Hematopoietic multipotent progenitor cell (in vitro differentiated cells): Measurements from ENCODE around the gene NT5M. TPM values are rescaled to one million over a fixed set of nuclear protein-coding genes. Genes with fewer than 3 reads are reported as not detected.

Source experiments
- DNase-seq, 3 donors: peaks; one replicate each; pipeline ENCODE4 v3.0.0-alpha.2; 2011 to 2015; ENCODE audit warnings: low read depth in 2 of 3, low spot score in 2 of 3
- total RNA-seq: library from RNA; depleted of rRNA; stranded (reverse); fragments of >200 nt; gene quantifications from one replicate; pipeline ENCODE4 v1.2.3, GENCODE V29; 2012

NT5M gene
- total RNA-seq, 1 donor = 32.0 TPM

DNA sequence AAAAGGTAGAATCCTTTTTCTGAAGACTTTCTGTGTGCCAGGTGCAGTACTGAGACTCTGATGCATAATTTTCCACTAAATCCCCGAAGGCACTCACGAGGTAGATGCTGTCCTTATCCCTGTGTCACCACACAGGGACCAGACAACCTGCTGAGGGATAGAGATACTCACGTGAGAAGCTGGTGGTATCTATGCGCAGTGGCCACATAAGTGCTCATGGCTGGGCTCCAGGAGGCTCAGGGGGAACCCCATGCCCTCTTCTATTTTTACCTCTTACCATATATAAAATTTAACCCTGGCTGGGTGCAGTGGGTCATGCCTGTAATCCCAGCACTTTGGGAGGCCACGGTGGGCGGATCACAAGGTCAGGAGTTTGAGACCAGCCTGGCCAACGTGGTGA, 38.3 kb downstream of the NT5M start:
- DNase-seq = no peak

DNA sequence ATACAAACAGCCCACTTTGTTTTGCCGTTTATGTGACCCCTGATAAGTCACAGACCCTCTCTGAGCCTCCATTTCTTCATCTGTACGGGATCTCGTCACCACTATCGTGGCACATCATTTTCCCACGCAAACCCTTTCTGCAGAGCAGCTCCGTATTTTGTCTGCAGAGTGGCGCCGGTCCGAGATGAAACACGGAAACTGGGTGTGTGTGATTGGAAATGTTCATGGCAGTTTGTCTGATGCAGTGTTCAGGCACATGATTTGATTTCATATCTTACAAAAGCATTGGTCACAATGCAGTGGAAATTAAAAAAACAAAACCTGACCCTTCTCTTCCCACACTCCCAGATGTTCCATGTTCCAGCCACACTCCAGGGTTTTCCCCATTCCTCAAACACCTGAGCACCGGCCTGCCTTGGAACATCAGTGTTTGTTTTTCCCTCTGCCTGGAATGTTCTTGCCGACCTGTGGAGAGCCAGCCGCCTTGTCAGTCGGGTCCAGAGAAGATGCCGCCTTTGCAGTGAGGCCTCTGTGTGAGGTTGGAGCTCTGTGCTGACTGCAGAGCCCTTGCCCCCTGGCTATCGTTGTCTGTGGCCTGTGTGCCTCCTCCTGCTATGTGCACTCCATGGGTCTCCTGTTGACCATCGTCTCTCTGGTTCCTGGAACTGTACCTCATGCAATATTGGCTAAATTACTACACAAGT, 39.2 kb downstream of the NT5M start:
- DNase-seq = no peak

DNA sequence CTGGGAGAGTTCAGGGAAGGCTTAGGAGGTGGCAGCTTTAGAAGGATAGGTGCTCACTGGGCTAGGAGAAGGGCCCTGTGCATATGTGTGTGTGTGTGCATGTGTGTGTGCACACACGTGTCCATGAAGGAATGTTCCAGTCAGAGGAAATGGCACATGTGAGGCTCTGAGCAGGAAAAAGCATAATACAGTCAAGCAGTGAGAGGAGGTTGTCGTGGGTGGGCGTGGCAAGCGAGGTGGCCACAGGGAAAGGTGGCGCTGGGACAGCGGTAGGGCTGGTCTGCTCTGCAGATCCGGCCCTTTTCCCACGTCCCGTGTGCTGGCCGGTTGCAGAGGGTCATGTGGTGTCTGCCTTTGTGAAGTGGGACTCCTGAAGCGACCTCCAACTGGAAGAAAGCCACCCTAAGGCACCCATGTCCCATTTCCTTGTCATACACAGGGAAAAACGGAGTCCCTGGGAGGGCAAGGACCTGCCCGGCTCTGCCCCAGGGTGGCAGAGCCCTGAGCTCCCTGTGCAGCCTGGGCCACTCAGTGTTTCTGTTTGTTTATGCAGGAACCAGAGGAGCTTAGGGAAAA, 40.1 kb downstream of the NT5M start:
- no peak for DNase-seq

DNA sequence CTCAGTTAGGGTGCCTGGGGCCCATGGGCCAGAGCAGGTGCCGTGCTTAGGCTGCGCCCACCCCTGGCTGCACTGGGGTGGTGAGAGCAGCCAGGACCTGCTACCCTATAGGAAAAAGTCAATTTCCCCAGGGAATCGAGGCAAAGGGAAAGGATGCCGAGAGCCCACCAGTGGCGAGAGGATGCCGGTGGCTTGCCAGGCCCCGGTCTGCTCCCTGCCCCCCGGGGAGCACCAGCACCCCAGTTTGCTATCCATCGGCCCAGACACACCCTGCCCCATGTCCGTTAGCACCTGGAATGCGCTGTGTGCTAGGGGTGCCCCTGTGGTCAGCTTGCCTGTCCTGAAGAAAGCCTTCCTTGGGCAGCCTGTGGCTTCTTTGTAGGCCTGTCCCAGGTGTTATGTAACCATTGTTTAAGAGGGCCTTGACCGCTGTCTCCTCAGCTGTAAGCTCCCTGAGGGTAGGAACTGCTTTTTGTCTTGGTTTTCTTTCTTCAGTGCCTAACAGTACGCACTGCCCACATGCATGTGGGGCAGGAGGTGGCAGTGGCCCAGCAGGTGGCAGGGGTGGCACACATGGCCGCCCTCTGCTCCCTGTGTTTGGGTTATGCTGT, 40.8 kb downstream of the NT5M start:
- DNase-seq = no peak

DNA sequence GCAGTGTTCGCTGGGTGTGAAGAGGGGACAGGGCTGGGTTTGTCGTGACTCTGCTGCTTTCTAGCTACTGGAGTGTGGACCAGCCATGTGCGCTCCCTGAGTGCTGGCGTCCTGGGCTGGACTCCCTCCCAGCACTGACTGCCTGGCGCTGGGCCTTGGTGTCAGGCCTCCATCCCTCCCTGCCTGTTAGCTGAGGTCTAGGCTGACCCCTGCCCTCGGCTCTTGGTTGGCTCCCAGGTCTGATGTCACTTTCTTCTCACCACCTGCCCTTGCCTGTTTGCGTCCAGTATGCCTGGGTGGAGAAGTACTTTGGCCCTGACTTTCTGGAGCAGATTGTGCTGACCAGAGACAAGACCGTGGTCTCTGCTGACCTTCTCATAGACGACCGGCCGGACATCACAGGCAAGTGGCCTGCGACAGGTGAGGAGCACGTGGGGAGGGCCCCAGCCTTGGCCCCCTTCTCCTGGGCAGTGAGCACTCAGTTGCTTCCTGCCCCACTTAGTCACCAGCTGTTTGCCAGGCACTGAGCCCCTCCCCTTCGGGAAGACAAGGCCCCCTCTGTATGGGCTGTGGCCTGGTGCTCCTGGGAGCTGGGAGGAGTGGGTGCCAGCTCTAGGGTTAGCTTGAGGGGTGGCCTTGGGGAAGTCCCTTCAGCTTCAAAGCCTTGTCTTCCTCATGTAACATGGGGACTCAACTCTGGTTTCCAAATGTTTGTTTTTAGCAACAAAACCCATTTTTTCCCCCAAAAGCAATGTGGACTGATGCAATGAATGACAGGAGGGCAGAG, 41.5 kb downstream of the NT5M start:
- no peak for DNase-seq

DNA sequence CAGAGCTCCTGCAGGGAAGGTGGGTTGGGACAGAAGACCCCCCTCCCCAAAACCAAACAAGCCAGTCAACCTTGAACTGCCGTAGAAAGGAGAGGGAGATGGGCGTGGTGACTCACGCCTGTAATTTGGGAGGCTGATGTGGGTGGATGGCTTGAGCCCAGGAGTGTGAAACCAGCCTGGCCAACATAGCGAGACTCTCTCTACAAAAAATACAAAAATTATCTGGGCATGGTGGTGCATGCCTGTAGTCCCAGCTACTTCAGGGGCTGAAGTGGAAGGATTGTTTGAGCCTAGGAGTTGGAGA, 42.1 kb downstream of the NT5M start:
- no peak for DNase-seq

DNA sequence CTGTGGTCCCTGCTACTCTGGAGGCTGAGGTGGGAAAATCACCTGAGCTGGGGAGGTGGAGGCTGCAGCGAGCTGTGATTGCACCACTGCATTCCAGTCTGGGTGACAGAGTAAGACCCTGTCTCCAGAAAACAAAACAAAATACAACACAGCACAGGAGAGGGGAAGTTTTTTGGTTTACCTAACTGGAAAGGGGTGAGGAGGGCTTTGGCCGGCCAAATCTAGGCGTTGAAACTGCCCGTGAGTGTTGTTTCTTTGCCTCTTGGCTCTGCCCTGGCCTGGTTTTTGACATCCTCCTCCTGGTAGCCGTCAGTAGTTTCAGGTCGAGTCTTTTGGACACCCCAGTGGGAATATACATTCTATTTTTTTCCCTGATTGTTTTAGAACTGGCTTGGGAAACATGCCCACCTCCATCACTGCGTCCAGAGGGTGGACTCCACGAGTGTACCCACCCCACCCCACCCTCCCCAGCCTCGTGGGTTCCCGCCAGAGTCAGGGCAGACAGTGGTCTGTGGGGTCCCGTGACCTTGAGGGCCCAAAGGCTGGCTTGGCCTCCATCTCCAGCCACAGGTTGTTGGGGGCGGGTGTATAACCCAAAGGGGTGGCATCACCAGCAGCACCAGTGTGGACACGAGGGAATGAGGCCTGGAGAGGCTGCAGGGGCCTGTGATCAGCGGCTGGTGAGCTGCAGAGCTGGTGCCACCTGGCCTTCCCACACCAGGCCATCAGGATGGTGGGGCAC, 42.7 kb downstream of the NT5M start:
- no peak for DNase-seq

DNA sequence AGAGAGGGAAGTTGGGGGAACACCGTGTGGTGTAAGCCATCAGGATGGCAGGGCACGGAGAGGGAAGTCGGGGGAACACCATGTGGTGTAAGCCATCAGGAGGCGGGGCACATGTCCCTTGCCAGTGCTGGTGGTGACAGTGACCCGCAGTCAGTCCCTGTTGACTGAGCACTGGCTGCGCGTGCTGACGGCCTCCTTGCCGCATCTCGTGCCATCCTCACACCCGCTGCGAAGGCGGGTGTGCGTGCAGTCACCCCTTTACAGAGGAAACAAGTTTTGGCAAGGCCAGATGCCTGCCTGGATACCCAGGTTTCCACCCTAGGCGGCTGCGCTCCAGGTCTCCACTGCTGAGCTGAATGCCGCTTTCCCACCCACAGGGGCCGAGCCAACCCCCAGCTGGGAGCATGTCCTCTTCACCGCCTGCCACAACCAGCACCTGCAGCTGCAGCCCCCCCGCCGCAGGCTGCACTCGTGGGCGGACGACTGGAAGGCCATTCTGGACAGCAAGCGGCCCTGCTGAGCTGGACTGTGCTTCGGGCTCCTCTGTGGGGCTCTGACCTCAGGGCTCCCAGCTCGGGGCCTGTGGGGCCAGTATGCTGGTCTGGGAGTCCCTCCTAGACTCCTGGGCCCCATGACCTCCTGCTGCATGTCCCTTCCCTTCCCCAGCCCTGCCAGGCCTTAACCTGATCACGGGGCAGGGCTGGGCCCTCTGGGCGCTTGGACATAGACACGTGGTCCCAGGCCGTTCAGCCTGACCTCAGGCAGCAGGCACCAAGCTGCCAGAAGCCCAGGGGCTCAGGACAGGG, 43.5 kb downstream of the NT5M start:
- DNase-seq = no peak

DNA sequence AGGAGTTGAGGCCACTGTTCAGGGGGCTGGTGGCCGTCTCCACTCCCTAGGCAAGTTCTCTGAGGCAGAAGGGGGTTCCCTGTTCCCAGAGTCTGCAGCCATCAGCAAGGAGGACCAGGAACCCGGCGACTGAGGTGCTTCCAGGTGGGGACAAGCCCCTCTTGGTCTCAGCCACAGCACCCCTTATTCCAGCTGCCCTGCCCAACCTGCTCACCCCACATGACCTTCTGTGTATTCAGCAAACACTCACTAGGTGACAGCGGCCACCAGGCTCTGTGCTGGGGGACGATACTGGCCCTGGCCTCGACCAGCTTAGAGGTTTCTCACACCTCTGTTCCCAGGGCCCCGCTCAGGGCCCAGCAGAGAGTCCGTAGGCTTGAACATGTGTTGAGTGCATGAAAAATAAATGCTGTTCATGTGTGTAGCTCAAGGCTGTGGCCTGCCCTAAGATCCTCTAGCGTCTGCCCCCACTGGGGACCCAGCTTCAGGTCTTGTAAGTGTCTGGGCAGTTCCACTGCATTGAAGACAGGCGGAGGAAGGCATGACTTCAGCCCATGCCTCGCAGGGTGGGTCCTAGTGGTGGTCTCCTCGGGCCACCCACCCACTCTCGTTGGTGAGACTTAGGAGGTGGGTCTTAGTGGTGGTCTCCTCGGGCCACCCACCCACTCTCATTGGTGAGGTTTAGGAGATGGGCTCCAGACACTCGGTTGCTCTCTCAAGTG, 44.2 kb downstream of the NT5M start:
- DNase-seq = no peak

DNA sequence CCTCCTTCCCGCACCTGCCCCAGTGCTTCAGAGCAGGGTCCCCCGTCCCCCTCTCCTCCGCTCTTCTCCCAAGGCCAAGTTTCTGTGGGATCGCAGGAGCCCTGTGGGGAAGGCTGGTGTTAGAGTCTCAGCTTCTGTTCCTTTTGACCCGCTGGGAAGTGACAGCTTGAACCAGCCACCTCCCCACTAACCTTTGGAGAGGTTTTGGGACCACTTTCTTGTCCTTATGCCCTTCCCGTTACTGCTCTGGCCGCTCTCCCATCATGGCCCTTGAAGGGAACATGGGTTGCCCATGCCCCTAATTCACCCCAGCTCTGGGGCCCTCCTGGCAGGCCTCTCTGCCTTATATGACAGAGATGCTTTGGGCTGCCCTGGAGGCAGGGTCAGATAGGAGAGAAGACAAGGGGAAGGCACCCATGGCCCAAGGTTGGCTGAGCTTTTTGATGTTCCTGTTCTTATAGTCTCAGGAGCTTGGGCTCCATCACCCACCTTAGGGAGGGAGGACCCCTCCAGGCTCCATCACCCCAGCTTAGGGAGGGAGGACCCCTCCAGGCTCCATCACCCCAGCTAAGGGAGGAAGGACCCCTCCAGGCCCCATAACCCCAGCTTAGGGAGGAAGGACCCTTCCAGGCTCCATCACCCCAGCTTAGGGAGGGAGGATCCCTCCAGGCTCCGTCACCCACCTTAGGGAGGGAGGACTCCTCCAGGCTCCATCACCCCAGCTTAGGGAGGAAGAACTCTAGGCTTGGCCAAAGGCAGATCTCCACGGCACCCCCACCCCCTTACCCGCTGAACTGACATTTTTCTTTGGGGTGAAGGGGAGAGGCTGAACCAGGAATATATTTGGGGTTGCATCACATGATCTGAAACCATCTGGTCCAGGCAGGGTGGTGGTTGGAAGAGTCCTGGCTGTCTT, 45.0 kb downstream of the NT5M start:
- no peak for DNase-seq

DNA sequence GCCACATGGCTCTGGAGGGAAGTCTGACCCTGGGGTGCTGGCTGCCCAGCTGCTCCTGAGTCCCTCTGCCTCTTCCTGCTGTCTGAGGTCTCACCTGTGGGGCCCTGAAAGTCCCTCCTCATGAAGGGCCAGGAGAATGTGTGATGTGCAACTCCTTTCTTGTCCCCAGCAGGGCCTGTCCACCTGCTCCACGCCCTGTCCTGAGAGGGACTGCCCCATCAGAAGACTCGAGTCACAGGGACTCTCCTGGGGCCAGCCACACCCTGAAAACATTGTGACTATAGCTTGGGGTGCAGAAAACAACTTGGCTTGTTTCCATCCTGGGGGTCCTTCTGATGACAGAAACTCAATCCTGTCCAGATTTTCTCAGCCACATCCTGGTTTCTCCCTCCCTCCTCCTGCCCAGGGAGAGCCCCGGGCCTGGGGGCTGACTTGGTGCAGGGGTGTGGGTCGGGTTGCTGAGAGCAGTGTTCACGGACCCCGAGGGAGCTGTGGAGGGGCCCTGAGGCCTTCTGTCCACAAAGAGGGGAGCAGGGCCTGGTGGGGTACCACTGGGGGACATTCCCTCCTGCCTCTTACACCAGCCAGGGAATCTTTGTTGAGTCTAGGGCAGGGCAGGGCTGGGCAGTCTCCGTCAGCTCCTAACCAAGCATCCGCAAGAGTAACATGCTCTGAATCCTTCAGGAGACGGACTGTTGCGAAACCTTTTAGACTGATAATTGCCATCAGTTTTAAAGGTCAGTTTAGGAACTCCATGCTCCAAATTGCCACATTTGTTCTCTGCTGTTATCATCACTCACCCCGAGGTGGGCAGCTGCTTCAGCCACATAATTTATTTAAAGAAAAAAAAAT, 45.9 kb downstream of the NT5M start:
- no peak for DNase-seq

DNA sequence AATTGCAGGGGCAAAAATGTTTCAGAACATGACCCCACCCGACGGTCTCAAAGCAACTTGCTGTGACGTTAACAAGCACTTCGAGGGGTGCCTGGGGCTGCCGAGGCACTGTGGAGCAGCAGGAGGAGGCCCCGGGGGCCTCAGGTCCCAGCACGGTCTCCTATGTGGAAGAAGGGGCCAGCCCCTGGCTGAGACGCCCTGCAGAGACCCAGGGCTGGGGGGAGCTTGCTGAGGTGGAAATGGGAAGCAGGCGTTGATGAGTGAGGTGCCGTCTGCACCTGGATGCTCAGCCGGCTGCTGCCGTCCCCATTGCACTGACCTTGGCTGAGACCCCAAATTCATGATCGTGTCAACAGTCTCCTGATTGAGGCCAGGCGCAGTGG, 46.5 kb downstream of the NT5M start:
- DNase-seq = no peak

DNA sequence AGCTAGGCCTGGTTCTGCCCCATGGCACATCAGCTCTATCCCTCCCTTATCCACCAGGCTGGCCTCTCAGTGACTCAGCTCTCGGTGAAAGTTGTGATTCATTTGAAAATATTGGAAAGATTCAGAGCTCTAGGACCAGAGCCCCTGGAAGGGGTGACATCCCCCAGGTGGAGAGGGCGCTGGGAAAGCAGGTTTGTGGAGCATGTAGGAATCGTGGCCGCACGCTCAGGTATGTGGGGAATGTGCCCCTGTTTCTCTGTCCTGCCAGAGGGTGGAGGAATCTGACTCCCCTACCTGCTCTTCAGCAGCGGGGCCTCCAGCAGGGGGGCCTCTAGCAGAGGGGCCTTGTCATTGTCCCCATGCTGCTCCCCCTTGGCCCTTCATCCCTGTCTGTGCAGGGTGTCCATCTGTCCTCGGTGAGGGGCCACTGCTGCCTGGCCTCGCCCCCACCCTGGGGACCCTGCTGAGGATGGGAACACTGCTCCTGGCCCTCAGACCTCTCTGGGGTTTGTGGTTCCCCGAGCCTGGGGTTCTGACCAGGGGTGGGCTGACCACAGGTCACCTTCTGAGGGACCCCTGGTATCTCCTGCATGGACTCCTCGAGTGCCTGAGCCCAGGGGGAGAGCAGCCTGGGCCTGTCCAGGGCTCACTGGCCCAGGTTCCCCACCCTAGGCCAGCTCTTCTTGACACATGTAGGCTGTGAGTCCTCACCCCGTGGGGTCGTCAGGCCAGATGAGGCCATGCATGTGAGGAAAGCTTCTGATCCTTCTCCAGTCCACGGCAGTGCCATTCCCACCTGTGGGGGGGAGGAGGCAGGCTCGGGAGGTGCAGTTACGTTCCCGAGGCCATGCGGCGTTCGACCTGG, 47.5 kb downstream of the NT5M start:
- no peak for DNase-seq

DNA sequence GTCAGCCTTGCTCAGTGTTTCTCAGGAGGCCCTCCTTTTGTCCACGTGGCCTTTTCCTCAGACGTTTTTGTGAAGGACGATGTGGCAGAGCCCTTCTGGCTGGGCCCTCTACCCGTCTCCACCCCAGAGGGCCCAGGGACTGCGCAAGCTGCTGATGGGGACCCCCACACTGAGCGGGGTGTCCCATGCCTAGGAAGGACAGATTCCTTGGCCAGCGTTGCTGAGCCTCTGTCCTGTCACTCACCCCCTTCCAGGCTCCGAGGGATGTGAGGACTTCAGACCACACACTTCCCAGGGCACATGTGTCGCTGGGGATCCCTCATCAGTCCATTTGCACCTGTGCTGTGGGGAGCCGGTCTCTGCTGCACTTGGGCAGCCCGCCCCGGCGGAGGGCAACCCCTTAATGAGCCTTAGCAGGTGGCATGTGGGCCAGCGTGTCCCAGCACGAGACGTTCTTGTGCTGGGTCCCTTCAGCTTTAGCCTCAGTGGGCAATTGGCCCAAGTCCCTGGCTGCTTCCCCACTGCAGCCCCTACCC, 48.3 kb downstream of the NT5M start:
- DNase-seq = no peak

DNA sequence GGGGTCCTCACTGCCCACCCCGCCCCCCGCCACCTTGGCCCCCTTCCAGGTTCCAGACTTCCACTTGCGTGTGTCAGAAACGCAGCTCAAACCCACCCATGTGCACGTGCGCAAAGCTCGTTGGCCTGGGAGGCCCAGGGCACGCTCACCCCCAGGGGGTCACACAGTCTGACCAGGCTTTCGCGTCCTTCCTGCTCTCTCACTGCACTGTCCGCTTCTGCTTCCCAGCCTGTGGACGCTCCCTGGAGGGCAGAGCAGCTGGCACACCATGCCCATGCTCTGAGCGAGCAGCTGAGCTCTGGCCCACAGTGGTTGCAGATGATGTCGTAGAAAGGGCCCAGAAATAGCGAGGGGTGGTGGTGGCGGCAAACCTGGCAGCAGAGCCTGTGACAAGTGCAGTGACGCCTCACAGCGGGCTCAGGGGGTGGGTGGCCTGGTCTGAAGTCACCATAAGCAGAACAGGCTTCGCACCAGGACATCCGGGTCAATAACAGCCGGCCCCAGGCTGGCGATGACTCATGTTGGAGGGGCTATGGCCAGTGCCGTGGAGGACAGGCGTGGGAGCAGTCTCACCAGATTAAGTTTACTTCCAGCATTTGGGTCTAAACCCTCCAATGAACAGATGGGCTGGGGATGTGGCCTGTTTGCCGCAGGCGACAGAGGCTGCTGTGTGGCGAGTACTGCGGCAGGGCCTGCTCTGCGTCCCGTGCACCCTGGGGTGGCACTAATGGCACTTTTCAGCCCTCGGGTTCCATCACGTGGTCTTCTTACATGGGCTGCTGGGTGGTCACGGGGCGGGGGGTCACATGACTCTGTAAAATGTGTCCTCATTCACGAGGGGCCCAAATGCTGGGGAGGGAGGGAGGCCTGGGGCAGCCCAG, 49.0 kb downstream of the NT5M start:
- no peak for DNase-seq
